Measurements from ENCODE around the gene GALNT17.

GALNT17 gene

GRCh38 chr7:71298378-71298777 is 166.4 kb downstream of the GALNT17 start:
- Histone ChIP-seq H3K9ac (no peak overlapping the region), H4K20me1 (no peaks in the 10 kb centered on the region), H3K4me1 (no peaks in the 10 kb centered on the region), H3K9me3 (no peaks in the 10 kb centered on the region), H3K4me2 (no peak overlapping the region), H3K36me3 (no peaks in the 10 kb centered on the region), H3K27me3 (no peaks in the 10 kb centered on the region), H3K4me3 (no peak overlapping the region), H3K27ac (no peak overlapping the region)
- no peak for TF ChIP-seq Cebpa-rat (IDR thresholded peaks at IDR 0.05)

GRCh38 chr7:71300086-71300485 is 168.1 kb downstream of the GALNT17 start:
- Histone ChIP-seq H3K4me3 (no peak overlapping the region), H3K36me3 (no peaks in the 10 kb centered on the region)
- no peak for TF ChIP-seq Cebpa-rat (IDR thresholded peaks at IDR 0.05)

GRCh38 chr7:71300603-71301002 is 168.7 kb downstream of the GALNT17 start:
- TF ChIP-seq Cebpa-rat (IDR thresholded peaks at IDR 0.05): no peak
- Histone ChIP-seq H3K9ac (no peak overlapping the region), H3K4me3 (no peak overlapping the region), H3K9me3 (no peaks in the 10 kb centered on the region), H3K4me1 (no peaks in the 10 kb centered on the region), H3K27me3 (no peaks in the 10 kb centered on the region), H4K20me1 (no peaks in the 10 kb centered on the region), H3K27ac (no peak overlapping the region), H3K4me2 (no peak overlapping the region), H3K36me3 (no peaks in the 10 kb centered on the region)

More at GRCh38 chr7:71300086-71300485, 168.1 kb downstream of the GALNT17 start:
- no peak overlapping the region for H3K4me2 ChIP-seq
- no peaks in the 10 kb centered on the region for H4K20me1 ChIP-seq
- no peak overlapping the region for H3K9ac ChIP-seq
- no peaks in the 10 kb centered on the region for H3K4me1 ChIP-seq
- no peak overlapping the region for H3K27ac ChIP-seq
- H3K9me3 ChIP-seq: no peaks in the 10 kb centered on the region
- H3K27me3 ChIP-seq: no peaks in the 10 kb centered on the region

GRCh38 chr7:71301167-71301566 is 169.2 kb downstream of the GALNT17 start:
- H4K20me1 ChIP-seq: no peaks in the 10 kb centered on the region
- H3K36me3 ChIP-seq: no peaks in the 10 kb centered on the region
- H3K4me1 ChIP-seq: no peaks in the 10 kb centered on the region
- no peak overlapping the region for H3K4me2 ChIP-seq
- H3K9me3 ChIP-seq: no peaks in the 10 kb centered on the region
- H3K27ac ChIP-seq: no peak overlapping the region
- no peak overlapping the region for H3K9ac ChIP-seq
- H3K4me3 ChIP-seq: no peak overlapping the region
- TF ChIP-seq Cebpa-rat (IDR thresholded peaks at IDR 0.05): no peak
- H3K27me3 ChIP-seq: no peaks in the 10 kb centered on the region

GRCh38 chr7:71303566-71303965 is 171.6 kb downstream of the GALNT17 start:
- no peak for TF ChIP-seq Cebpa-rat (IDR thresholded peaks at IDR 0.05)
- Histone ChIP-seq H3K4me1 (no peaks in the 10 kb centered on the region), H3K27me3 (no peaks in the 10 kb centered on the region), H3K9ac (no peak overlapping the region), H3K9me3 (no peaks in the 10 kb centered on the region), H3K4me3 (no peak overlapping the region), H3K36me3 (no peaks in the 10 kb centered on the region), H3K27ac (no peak overlapping the region), H3K4me2 (no peak overlapping the region), H4K20me1 (no peaks in the 10 kb centered on the region)

GRCh38 chr7:71308096-71308495 is 176.2 kb downstream of the GALNT17 start:
- Histone ChIP-seq H3K27me3 (no peaks in the 10 kb centered on the region), H3K4me2 (no peak overlapping the region)

GRCh38 chr7:71311576-71311975 is 179.6 kb downstream of the GALNT17 start:
- no peak overlapping the region for H3K4me3 ChIP-seq
- H3K9ac ChIP-seq: no peak overlapping the region
- H4K20me1 ChIP-seq: no peaks in the 10 kb centered on the region
- H3K4me1 ChIP-seq: no peaks in the 10 kb centered on the region
- H3K27ac ChIP-seq: no peak overlapping the region
- H3K27me3 ChIP-seq: no peaks in the 10 kb centered on the region
- H3K4me2 ChIP-seq: no peak overlapping the region
- H3K36me3 ChIP-seq: no peaks in the 10 kb centered on the region
- H3K9me3 ChIP-seq: peaks cover 10% of the 10 kb centered on the region
- TF ChIP-seq Cebpa-rat (IDR thresholded peaks at IDR 0.05): no peak

More at GRCh38 chr7:71308096-71308495, 176.2 kb downstream of the GALNT17 start:
- Histone ChIP-seq H3K27ac (no peak overlapping the region), H3K36me3 (no peaks in the 10 kb centered on the region), H4K20me1 (no peaks in the 10 kb centered on the region), H3K9ac (no peak overlapping the region), H3K4me3 (no peak overlapping the region), H3K9me3 (no peaks in the 10 kb centered on the region), H3K4me1 (no peaks in the 10 kb centered on the region)
- no peak for TF ChIP-seq Cebpa-rat (IDR thresholded peaks at IDR 0.05)

GRCh38 chr7:71312755-71313490 is 181.0 kb downstream of the GALNT17 start:
- no peak overlapping the region for H3K27ac ChIP-seq
- no peak for TF ChIP-seq Cebpa-rat (IDR thresholded peaks at IDR 0.05)
- no peaks in the 10 kb centered on the region for H3K36me3 ChIP-seq
- peaks cover 10% of the 10 kb centered on the region for H3K9me3 ChIP-seq
- H3K27me3 ChIP-seq: no peaks in the 10 kb centered on the region
- no peaks in the 10 kb centered on the region for H3K4me1 ChIP-seq
- no peak overlapping the region for H3K4me3 ChIP-seq
- H3K4me2 ChIP-seq: no peak overlapping the region
- H4K20me1 ChIP-seq: no peaks in the 10 kb centered on the region
- no peak overlapping the region for H3K9ac ChIP-seq

GRCh38 chr7:71313553-71313952 is 181.6 kb downstream of the GALNT17 start:
- H3K4me2 ChIP-seq: no peak overlapping the region

GRCh38 chr7:71320916-71321315 is 189.0 kb downstream of the GALNT17 start:
- H3K36me3 ChIP-seq: no peaks in the 10 kb centered on the region
- H3K27me3 ChIP-seq: no peaks in the 10 kb centered on the region
- peaks cover 1% of the 10 kb centered on the region; the same call in 1 of the 2 replicates for H3K9me3 ChIP-seq
- H3K9ac ChIP-seq: no peak overlapping the region
- H3K27ac ChIP-seq: no peak overlapping the region
- no peaks in the 10 kb centered on the region for H4K20me1 ChIP-seq
- H3K4me3 ChIP-seq: no peak overlapping the region
- no peak for TF ChIP-seq Cebpa-rat (IDR thresholded peaks at IDR 0.05)
- no peak overlapping the region for H3K4me2 ChIP-seq
- H3K4me1 ChIP-seq: no peaks in the 10 kb centered on the region

More at GRCh38 chr7:71313553-71313952, 181.6 kb downstream of the GALNT17 start:
- no peak for TF ChIP-seq Cebpa-rat (IDR thresholded peaks at IDR 0.05)
- Histone ChIP-seq H3K9me3 (peaks cover 10% of the 10 kb centered on the region), H3K36me3 (no peaks in the 10 kb centered on the region), H4K20me1 (no peaks in the 10 kb centered on the region), H3K27me3 (no peaks in the 10 kb centered on the region), H3K4me1 (no peaks in the 10 kb centered on the region), H3K27ac (no peak overlapping the region), H3K9ac (no peak overlapping the region), H3K4me3 (no peak overlapping the region)
